ENCODE measurements around the gene FHAD1.
"Not testable (repeated sequence)": the region's sequence is repeated elsewhere in the genome, so short reads cannot be mapped to it uniquely, and the experiment has no call there.

DNA sequence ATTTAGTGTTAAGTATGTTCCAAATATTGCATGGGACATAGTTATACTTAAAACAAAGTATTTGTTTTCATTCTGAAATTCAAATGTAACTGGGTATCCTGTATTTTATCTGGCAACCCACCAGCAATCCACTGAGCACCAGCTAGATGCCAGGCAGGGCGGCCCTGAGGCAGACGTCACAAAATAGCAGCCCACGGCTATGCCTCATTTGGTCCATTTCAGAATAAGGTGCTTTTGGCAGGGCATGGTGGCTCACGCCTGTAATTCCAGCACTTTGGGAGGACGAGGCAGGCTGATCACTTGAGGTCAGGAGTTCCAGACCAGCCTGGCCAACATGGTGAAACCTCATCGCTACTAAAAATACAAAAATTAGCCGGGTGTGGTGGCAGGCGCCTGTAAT is 142.8 kb downstream of the FHAD1 start:
- TF ChIP-seq EP300 (IDR thresholded peaks at IDR 0.05; ENCODE audit: borderline replicate concordance in 1 of 2, control insufficient read depth in 1 of 2, low read depth in 2 of 2, low read length in 2 of 2); POLR2A (IDR thresholded peaks at IDR 0.05; ENCODE audit: low read depth, low read length); NFYB (IDR thresholded peaks at IDR 0.05; ENCODE audit: insufficient read depth, low read depth, low read length); JUND (IDR thresholded peaks at IDR 0.05; ENCODE audit: low read depth, low read length); POLR2AphosphoS5 (IDR thresholded peaks at IDR 0.05; ENCODE audit: low read length); MAX (IDR thresholded peaks at IDR 0.05; ENCODE audit: low read depth, low read length); ATF3 (IDR thresholded peaks at IDR 0.05; ENCODE audit: borderline replicate concordance, extremely low read depth, low read depth, low read length); CHD1 (IDR thresholded peaks at IDR 0.05; ENCODE audit: low read depth, low read length); MYC (IDR thresholded peaks at IDR 0.05; ENCODE audit: insufficient read depth, insufficient read length, insufficient replicate concordance, low read length, severe bottlenecking); ZSCAN29 (IDR thresholded peaks at IDR 0.05); NFIC (IDR thresholded peaks at IDR 0.05; ENCODE audit: low read depth, low read length); RELA (IDR thresholded peaks at IDR 0.05; ENCODE audit: borderline replicate concordance, partially characterized antibody): not testable (repeated sequence)
- TF ChIP-seq, protein P1, sequence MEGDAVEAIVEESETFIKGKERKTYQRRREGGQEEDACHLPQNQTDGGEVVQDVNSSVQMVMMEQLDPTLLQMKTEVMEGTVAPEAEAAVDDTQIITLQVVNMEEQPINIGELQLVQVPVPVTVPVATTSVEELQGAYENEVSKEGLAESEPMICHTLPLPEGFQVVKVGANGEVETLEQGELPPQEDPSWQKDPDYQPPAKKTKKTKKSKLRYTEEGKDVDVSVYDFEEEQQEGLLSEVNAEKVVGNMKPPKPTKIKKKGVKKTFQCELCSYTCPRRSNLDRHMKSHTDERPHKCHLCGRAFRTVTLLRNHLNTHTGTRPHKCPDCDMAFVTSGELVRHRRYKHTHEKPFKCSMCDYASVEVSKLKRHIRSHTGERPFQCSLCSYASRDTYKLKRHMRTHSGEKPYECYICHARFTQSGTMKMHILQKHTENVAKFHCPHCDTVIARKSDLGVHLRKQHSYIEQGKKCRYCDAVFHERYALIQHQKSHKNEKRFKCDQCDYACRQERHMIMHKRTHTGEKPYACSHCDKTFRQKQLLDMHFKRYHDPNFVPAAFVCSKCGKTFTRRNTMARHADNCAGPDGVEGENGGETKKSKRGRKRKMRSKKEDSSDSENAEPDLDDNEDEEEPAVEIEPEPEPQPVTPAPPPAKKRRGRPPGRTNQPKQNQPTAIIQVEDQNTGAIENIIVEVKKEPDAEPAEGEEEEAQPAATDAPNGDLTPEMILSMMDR (IDR thresholded peaks at IDR 0.05 in 2 of 3, conservative IDR thresholded peaks at IDR 0.05 in 1 of 3; ENCODE audit: control insufficient read depth in 2 of 3, extremely low read depth in 1 of 3, insufficient read depth in 1 of 3, low read depth in 3 of 3, low read length in 3 of 3) = not testable (repeated sequence)
- TF ChIP-seq, protein P2, sequence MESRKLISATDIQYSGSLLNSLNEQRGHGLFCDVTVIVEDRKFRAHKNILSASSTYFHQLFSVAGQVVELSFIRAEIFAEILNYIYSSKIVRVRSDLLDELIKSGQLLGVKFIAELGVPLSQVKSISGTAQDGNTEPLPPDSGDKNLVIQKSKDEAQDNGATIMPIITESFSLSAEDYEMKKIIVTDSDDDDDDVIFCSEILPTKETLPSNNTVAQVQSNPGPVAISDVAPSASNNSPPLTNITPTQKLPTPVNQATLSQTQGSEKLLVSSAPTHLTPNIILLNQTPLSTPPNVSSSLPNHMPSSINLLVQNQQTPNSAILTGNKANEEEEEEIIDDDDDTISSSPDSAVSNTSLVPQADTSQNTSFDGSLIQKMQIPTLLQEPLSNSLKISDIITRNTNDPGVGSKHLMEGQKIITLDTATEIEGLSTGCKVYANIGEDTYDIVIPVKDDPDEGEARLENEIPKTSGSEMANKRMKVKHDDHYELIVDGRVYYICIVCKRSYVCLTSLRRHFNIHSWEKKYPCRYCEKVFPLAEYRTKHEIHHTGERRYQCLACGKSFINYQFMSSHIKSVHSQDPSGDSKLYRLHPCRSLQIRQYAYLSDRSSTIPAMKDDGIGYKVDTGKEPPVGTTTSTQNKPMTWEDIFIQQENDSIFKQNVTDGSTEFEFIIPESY (IDR thresholded peaks at IDR 0.05) = not testable (repeated sequence)
